ENCODE measurements around the gene SKOR1. TPM values are rescaled to one million over a fixed set of nuclear protein-coding genes. Genes with fewer than 3 reads are reported as not detected.

The SKOR1 gene
- total RNA-seq, 3 donors from 2014 or later (not counting 1 experiment from before 2014, with no cell fraction given), result 2.0 to 2.9 (median 2.1) TPM

DNA sequence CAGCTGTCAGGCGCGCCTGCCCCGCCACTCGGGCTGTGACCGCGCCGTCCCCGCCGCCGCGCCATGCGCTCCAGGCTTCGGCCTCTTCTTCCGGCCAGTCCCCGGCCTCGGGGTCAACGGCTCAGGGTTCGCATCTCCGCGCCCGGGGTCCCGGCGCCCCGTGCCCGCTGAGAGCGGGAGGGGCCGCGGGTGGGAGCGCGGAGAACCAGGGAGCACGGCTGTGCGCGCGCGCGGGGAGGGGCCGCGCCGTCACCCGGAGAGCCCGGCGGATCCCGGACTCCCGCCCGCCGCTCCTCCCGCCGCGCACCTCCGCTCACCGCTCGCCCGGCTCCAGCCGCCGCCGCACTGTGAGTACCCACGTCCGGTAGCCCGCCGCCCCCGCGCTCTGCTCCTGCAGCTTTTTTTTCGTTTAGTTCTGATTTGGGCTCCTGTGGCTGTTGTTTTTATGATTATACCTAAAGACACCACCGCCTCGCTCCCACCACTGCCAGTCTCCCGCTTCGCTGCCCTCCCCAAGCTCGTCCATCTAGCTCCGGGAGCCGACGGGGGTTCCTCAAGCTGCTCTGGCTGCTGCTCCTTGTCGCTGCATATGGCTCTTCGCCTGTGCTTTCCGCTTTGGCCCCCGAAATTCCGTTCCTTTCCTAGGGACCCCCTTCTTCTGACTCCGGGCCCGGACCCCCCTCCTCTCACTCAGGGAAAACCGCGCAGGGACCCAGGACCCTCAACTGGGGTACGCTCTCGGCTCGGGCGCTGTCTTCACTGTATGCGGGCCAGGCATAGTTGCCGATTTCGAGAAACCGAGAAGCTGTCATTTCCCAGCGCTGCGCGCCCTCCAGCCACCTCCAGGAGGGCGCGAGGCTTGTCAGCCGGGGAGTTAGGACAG lies 1.8 kb upstream of the SKOR1 start:
- H3K27me3 ChIP-seq (ENCODE audit: control insufficient read depth, insufficient read depth, low read length), result peaks cover 63% of the 10 kb centered on the region
- H3K27ac Mint-ChIP-seq, result peak overlapping the region in 1 of 2 donors; percentile 21
- no peaks in the 10 kb centered on the region for H3K9me3 ChIP-seq (ENCODE audit: control insufficient read depth, insufficient read depth, low read length)
- DNase-seq (peak in 1 of 2 donors; percentile 15), ATAC-seq (no peak)
- no peak overlapping the region for H3K27ac ChIP-seq (ENCODE audit: low read length)
- H3K4me1 ChIP-seq (ENCODE audit: control insufficient read depth, insufficient read depth, low read length), result peaks cover 38% of the 10 kb centered on the region
- peak overlapping the region; percentile 63 for H3K4me3 Mint-ChIP-seq
- no peaks in the 10 kb centered on the region for H3K36me3 Mint-ChIP-seq
- H3K36me3 ChIP-seq (ENCODE audit: control insufficient read depth, insufficient read depth, low read length), result no peaks in the 10 kb centered on the region
- TF ChIP-seq, protein P1, sequence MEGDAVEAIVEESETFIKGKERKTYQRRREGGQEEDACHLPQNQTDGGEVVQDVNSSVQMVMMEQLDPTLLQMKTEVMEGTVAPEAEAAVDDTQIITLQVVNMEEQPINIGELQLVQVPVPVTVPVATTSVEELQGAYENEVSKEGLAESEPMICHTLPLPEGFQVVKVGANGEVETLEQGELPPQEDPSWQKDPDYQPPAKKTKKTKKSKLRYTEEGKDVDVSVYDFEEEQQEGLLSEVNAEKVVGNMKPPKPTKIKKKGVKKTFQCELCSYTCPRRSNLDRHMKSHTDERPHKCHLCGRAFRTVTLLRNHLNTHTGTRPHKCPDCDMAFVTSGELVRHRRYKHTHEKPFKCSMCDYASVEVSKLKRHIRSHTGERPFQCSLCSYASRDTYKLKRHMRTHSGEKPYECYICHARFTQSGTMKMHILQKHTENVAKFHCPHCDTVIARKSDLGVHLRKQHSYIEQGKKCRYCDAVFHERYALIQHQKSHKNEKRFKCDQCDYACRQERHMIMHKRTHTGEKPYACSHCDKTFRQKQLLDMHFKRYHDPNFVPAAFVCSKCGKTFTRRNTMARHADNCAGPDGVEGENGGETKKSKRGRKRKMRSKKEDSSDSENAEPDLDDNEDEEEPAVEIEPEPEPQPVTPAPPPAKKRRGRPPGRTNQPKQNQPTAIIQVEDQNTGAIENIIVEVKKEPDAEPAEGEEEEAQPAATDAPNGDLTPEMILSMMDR (IDR thresholded peaks at IDR 0.05), result no peak
- H3K27me3 Mint-ChIP-seq (ENCODE audit: low read depth in 2 of 2), result peaks cover 65 to 66% of the 10 kb centered on the region in 2 donors
- H3K4me1 Mint-ChIP-seq, result peaks cover 33 to 52% of the 10 kb centered on the region in 2 donors
- H3K9me3 Mint-ChIP-seq, result no peaks in the 10 kb centered on the region
- WGBS (ENCODE audit: insufficient coverage), result 3% methylated on average over 92 of the region's 94 CpGs
- intact Hi-C loops (cut with micrococcal nuclease), result no loop called here
- H3K4me3 ChIP-seq (ENCODE audit: low read length), result no peak overlapping the region

DNA sequence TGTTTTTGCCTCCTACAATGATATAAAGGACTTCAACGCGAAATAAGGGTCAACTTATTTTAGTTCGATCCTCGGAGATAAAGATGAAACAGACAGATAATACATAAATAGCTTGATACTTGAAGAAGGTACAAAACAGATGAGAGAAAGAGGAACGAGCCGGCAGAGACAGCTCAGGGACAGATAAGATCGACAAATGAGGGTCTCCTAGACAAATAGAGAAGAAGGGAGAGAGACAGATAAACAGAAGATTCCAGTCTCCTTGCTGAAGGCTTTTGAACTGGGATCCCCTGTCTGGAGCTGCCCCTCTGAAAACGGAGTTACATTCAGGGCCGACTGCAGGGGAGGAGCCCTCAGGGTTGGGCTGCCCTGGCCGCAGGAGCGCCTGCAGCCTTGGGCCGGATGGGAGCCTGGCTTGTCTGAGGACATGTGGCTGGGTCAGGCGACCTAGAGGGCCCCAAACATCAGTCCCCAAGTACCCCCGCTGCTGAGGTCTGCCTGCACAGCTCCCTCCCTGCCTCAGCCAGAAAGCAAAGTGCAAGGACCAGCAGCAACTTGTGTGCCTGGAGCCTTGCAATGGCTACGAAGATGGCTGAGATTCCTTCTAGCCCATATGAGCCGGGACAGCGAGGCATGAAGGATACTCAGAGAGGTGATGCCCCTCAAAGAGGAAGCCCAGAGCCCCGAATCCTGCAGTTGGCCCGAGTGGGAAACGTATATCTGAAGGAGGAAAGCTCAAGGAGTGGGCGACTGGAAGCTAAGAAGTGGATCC lies 926 bp upstream of the SKOR1 start:
- WGBS (ENCODE audit: insufficient coverage), result 11% methylated on average over 21 of the region's 21 CpGs
- DNase-seq, result peak in 1 of 2 donors; percentile 13
- TF ChIP-seq, protein P1 (IDR thresholded peaks at IDR 0.05), result no peak
- no peak overlapping the region for H3K4me3 ChIP-seq (ENCODE audit: low read length)
- intact Hi-C loops (cut with micrococcal nuclease), result no loop called here
- H3K27me3 ChIP-seq (ENCODE audit: control insufficient read depth, insufficient read depth, low read length), result peaks cover 69% of the 10 kb centered on the region
- Mint-ChIP-seq H3K4me3 (peak overlapping the region; percentile 63), H3K4me1 (peaks cover 33 to 58% of the 10 kb centered on the region in 2 donors), H3K27ac (peak overlapping the region in 1 of 2 donors; percentile 21), H3K27me3 (ENCODE audit: low read depth in 2 of 2) (peaks cover 66 to 70% of the 10 kb centered on the region in 2 donors), H3K36me3 (no peaks in the 10 kb centered on the region), H3K9me3 (no peaks in the 10 kb centered on the region)
- H3K4me1 ChIP-seq (ENCODE audit: control insufficient read depth, insufficient read depth, low read length), result peaks cover 45% of the 10 kb centered on the region
- H3K27ac ChIP-seq (ENCODE audit: low read length), result no peak overlapping the region
- no peaks in the 10 kb centered on the region for H3K36me3 ChIP-seq (ENCODE audit: control insufficient read depth, insufficient read depth, low read length)
- no peak for ATAC-seq
- H3K9me3 ChIP-seq (ENCODE audit: control insufficient read depth, insufficient read depth, low read length), result no peaks in the 10 kb centered on the region

DNA sequence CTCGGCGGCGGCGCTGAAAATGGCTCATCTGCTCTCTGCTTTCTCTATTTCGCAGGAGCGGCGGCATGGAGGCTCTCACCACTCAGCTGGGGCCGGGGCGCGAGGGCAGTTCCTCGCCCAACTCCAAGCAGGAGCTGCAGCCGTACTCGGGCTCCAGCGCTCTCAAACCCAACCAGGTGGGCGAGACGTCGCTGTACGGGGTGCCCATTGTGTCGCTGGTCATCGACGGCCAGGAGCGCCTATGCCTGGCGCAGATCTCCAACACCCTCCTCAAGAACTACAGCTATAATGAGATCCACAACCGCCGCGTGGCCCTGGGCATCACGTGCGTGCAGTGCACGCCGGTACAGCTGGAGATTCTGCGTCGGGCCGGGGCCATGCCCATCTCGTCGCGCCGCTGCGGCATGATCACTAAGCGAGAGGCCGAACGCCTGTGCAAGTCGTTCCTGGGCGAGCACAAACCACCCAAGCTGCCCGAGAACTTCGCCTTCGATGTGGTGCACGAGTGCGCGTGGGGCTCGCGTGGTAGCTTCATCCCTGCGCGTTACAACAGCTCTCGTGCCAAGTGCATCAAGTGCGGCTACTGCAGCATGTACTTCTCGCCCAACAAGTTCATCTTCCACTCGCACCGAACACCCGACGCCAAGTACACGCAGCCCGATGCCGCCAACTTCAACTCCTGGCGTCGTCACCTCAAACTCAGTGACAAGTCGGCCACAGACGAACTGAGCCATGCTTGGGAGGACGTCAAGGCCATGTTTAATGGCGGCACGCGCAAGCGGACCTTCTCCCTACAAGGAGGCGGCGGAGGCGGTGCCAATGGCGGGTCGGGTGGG lies 790 bp downstream of the SKOR1 start:
- H3K4me3 ChIP-seq (ENCODE audit: low read length), result no peak overlapping the region
- peaks cover 41% of the 10 kb centered on the region for H3K4me1 ChIP-seq (ENCODE audit: control insufficient read depth, insufficient read depth, low read length)
- H3K4me3 Mint-ChIP-seq, result peak overlapping the region; percentile 47
- H3K27ac Mint-ChIP-seq, result no peak overlapping the region
- H3K4me1 Mint-ChIP-seq, result peaks cover 27 to 49% of the 10 kb centered on the region in 2 donors
- DNase-seq (peak in 1 of 2 donors; percentile 25), ATAC-seq (no peak)
- H3K27ac ChIP-seq (ENCODE audit: low read length), result no peak overlapping the region
- peaks cover 66% of the 10 kb centered on the region for H3K27me3 ChIP-seq (ENCODE audit: control insufficient read depth, insufficient read depth, low read length)
- intact Hi-C loops (cut with micrococcal nuclease), result no loop called here
- 15% methylated on average over 77 of the region's 77 CpGs for WGBS (ENCODE audit: insufficient coverage)
- H3K36me3 Mint-ChIP-seq, result no peaks in the 10 kb centered on the region
- no peaks in the 10 kb centered on the region for H3K36me3 ChIP-seq (ENCODE audit: control insufficient read depth, insufficient read depth, low read length)
- H3K27me3 Mint-ChIP-seq (ENCODE audit: low read depth in 2 of 2), result peaks cover 62 to 65% of the 10 kb centered on the region in 2 donors
- no peaks in the 10 kb centered on the region for H3K9me3 Mint-ChIP-seq
- no peaks in the 10 kb centered on the region for H3K9me3 ChIP-seq (ENCODE audit: control insufficient read depth, insufficient read depth, low read length)
- TF ChIP-seq, protein P1 (IDR thresholded peaks at IDR 0.05), result no peak
